ENCODE results near the gene CLSTN2. TPM values are rescaled to one million over a fixed set of nuclear protein-coding genes. Genes with fewer than 3 reads are reported as not detected.

The CLSTN2 gene
- total RNA-seq, 1 donor from 2014 or later, result 7.8 TPM

- DNase-seq (no peak), ATAC-seq (ENCODE audit: poor library complexity) (no peak)
- intact Hi-C loops (cut with DNase I), result no loop called here
Observed at GRCh38 chr3:140273542-140274195, 338.7 kb downstream of the CLSTN2 start.

- intact Hi-C loops (cut with DNase I), result no loop called here
- DNase-seq (no peak), ATAC-seq (ENCODE audit: poor library complexity) (no peak)
Observed at GRCh38 chr3:140274429-140274828, 339.4 kb downstream of the CLSTN2 start.

GRCh38 chr3:140276703-140277102, 341.7 kb downstream of the CLSTN2 start:
- DNase-seq (no peak), ATAC-seq (ENCODE audit: poor library complexity) (no peak)
- intact Hi-C loops (cut with DNase I), result no loop called here

GRCh38 chr3:140277886-140278285, 342.9 kb downstream of the CLSTN2 start:
- DNase-seq (no peak), ATAC-seq (ENCODE audit: poor library complexity) (no peak)
- intact Hi-C loops (cut with DNase I), result no loop called here

GRCh38 chr3:140284372-140284771, 349.4 kb downstream of the CLSTN2 start:
- intact Hi-C loops (cut with DNase I), result no loop called here
- ATAC-seq (ENCODE audit: poor library complexity), result no peak
- no peak for DNase-seq

- DNase-seq, result no peak
- intact Hi-C loops (cut with DNase I), result no loop called here
- no peak for ATAC-seq (ENCODE audit: poor library complexity)
Observed at GRCh38 chr3:140285380-140285779, 350.4 kb downstream of the CLSTN2 start.

- no peak for ATAC-seq (ENCODE audit: poor library complexity)
- intact Hi-C loops (cut with DNase I), result no loop called here
- no peak for DNase-seq
Observed at GRCh38 chr3:140288595-140288994, 353.6 kb downstream of the CLSTN2 start.

- no peak for ATAC-seq (ENCODE audit: poor library complexity)
- DNase-seq, result no peak
- intact Hi-C loops (cut with DNase I), result no loop called here
Observed at GRCh38 chr3:140290105-140290504, 355.1 kb downstream of the CLSTN2 start.

GRCh38 chr3:140292170-140292569, 357.2 kb downstream of the CLSTN2 start:
- intact Hi-C loops (cut with DNase I), result no loop called here
- DNase-seq, result no peak
- ATAC-seq (ENCODE audit: poor library complexity), result no peak

GRCh38 chr3:140292684-140293083, 357.7 kb downstream of the CLSTN2 start:
- ATAC-seq (ENCODE audit: poor library complexity) (peak; percentile 78), DNase-seq (peak; percentile 85)
- intact Hi-C loops (cut with DNase I), result no loop called here

- intact Hi-C loops (cut with DNase I), result no loop called here
Observed at GRCh38 chr3:140294058-140294457, 359.1 kb downstream of the CLSTN2 start.

GRCh38 chr3:140296796-140297352, 361.9 kb downstream of the CLSTN2 start:
- intact Hi-C loops (cut with DNase I), result no loop called here
- DNase-seq (no peak), ATAC-seq (ENCODE audit: poor library complexity) (peak; percentile 54)

More at GRCh38 chr3:140294058-140294457, 359.1 kb downstream of the CLSTN2 start:
- ATAC-seq (ENCODE audit: poor library complexity) (no peak), DNase-seq (no peak)

GRCh38 chr3:140298043-140298442, 363.1 kb downstream of the CLSTN2 start:
- intact Hi-C loops (cut with DNase I), result no loop called here
- ATAC-seq (ENCODE audit: poor library complexity) (no peak), DNase-seq (no peak)

GRCh38 chr3:140298569-140299070, 363.6 kb downstream of the CLSTN2 start:
- ATAC-seq (ENCODE audit: poor library complexity) (no peak), DNase-seq (no peak)
- intact Hi-C loops (cut with DNase I), result no loop called here

- no peak for ATAC-seq (ENCODE audit: poor library complexity)
- DNase-seq, result no peak
- intact Hi-C loops (cut with DNase I), result no loop called here
Observed at GRCh38 chr3:140303875-140304274, 368.9 kb downstream of the CLSTN2 start.

- ATAC-seq (ENCODE audit: poor library complexity), result peak; percentile 51
- intact Hi-C loops (cut with DNase I), result no loop called here
- DNase-seq, result no peak
Observed at GRCh38 chr3:140308535-140308934, 373.6 kb downstream of the CLSTN2 start.

GRCh38 chr3:140311428-140311827, 376.4 kb downstream of the CLSTN2 start:
- intact Hi-C loops (cut with DNase I), result no loop called here
- DNase-seq (no peak), ATAC-seq (ENCODE audit: poor library complexity) (no peak)

- intact Hi-C loops (cut with DNase I), result no loop called here
- DNase-seq (no peak), ATAC-seq (ENCODE audit: poor library complexity) (no peak)
Observed at GRCh38 chr3:140315955-140316354, 381.0 kb downstream of the CLSTN2 start.

GRCh38 chr3:140316466-140316865, 381.5 kb downstream of the CLSTN2 start:
- DNase-seq, result no peak
- no peak for ATAC-seq (ENCODE audit: poor library complexity)
- intact Hi-C loops (cut with DNase I), result no loop called here

- DNase-seq, result no peak
- ATAC-seq (ENCODE audit: poor library complexity), result no peak
- intact Hi-C loops (cut with DNase I), result no loop called here
Observed at GRCh38 chr3:140316868-140317400, 381.9 kb downstream of the CLSTN2 start.
